Measurements from ENCODE around the gene DYSF.

DYSF gene

DNA sequence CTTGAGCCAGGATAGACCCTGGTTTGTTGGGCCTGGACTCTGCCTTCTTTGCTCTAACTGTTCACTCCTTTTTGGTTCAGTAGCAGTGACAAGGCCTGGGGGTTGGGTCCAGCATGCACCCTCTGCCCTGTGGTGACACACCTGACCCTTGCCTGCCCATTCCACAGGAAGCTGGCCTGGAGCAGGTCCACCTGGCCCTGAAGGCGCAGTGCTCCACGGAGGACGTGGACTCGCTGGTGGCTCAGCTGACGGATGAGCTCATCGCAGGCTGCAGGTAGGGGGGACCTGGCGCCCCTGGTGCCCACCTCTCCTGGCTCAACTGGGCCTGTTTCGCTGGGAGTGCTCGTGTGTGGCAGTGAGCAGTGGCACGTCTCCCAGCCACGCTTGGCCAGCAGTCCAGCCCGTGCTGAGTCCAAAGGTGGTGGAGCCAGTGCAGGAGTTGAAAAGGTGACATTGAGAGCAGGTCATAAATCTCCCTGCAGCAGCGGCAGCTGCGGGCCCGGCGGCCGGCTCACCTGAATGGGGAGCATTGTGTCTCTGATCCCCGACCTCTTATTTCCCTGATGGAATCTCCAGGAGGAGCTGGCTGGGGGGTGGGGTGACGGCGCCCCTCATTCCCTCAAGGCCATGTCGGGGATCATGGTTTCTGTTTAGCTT is 102.6 kb downstream of the DYSF start:
- no peak for DNase-seq

GRCh38 chr2:71556692-71557250 is 103.4 kb downstream of the DYSF start:
- no peak for DNase-seq

DNA sequence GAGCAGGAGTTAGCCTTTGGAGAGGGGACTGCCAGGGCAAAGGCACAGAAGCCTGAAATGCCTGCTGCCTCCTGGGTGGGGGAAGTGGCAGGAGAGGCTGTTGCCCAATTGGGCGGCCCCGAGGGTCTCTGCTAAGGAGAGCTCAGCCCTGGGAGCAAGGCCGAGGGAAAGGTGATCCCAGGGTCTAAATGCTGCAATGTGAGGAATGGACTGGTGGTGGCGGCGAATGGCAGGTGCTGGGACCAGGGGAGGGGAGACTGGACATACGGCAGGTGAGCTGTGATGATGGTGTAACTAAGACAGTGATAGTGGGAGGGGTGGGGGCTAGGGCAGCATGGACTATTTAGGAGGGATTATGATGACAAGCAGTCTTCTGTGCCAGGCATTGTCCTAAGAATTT is 104.0 kb downstream of the DYSF start:
- no peak for DNase-seq

DNA sequence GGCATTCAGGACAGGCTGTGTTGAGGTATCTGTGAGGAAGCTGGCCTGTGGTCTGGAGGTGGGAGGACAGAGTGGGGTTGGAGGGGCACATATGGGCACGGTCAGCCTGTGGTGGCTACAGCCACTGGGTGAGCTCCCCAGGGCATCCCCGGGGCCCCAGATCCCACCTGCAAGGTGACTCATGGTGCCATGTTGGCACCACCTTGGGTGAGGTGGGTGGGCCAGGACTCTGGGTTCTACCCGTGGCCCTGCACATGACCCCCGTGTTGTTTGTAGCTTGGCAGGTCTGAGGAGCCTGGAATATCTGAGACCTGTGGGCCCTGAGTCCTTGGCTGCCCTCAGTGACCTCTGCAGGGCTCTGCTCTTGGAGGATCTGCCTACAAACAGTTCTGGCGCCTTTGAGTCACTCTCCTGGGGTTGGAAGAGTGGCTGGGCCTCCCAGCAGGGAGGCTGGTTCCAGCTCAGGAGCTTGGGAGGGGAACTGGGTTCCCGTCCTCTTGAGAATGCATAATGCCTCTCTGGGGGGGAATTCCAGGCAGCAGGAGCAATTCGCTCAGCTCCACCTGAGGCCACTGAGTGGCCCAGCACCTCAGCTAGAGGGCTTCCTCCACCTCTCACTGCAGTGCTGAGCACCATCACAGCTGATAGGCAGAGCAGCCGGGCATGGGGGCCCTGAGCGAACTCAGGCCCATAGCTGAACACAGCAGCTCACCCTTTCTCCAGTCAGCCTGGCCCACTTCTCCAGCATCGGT is 105.1 kb downstream of the DYSF start:
- DNase-seq: no peak

DNA sequence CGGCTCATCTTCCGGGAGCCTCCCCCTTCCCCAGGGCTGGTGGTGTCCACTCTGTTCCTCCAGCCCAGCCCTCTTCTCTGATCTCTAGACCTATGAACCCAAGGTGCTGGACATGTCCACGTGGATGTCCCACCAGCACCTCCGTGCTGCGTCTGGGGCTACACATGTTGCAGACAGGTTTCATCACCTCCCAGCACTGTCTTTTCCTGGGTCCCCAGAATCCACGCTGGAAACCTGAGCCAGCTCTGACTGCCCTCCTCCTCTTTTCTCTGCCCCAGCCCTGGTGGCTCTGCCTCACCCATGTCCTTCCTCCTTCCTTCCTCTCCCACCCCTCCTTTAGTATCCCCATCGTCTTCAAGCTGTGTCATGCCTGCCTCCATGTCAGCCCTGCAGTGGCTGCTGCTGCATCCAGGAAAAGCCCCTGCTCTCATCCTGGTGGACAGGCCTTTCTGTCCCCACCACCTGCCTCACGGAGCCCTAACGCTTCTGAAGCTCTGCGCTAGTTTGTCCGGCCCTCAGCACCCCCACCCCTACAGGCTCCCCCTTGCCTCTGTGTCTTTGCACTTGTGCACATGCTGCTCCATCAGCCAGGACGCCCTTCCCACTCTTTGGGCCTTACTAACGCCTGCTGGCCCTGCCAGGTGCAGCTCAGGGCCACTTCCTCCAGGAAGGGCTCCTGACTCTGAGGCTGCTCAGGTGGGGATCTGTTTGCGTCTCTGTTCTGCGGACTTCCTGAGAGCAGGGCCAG is 105.9 kb downstream of the DYSF start:
- no peak for DNase-seq

DNA sequence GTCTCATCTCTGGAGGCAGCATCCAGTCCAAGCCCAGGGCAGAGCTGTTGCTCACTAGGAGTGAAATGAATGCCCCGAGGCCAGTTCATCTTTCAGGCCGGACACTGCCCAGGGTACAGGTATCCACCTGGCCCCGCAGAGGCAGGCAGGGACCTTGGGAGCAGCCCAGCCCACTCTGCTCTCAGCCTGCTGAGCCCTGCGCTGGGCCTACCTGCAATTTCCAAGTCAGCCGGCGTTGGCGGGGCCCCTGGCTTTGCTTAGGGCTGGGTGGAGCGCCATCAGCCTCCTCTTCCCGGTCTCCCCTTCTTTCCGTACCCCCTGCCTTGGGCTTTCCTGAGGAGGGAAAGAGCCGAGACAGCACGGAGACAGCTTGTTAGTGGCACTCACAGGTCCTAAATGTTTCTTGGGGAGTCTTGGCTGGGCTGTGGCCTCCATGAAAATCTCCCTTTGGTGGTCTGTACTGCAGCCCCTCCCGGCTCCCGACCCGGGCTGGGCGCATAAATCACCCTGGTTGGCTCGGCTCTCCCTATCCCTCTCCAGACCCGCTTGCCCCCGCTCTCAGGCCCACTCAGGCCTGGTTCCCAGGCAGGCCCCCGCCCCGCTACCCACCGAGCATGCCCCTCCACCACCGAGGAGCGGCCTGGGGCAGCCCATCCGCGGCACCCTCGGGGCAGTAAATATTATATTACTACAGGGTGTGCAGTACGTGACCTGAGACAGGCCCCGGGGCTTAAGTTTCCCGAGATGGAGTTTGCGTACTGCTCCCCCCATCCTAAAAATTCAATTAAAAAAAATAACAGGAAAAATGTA is 106.7 kb downstream of the DYSF start:
- no peak for DNase-seq

GRCh38 chr2:71560638-71561011 is 107.3 kb downstream of the DYSF start:
- no peak for DNase-seq

- no peak for DNase-seq
Observed at GRCh38 chr2:71561441-71562267, 108.3 kb downstream of the DYSF start.

DNA sequence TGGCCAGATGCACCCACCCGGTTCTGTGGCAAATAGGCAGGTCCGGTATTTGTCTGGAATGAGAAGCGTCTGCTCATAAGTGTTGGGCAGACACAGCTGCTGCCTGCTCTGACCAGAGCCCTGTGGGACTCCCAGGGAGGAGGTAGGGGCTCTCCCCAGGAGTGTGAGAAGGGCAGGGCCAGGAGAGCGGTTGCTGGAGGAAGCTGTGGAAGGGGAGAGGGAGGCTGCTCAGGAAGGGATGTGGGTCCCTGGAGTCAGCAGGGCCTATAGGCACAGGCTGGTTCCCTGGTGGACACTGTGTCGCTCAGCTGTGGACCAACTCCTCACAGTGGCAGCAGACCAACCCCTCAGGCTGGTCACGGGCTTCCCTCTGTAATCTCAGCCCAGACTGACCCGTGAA is 109.2 kb downstream of the DYSF start:
- no peak for DNase-seq

DNA sequence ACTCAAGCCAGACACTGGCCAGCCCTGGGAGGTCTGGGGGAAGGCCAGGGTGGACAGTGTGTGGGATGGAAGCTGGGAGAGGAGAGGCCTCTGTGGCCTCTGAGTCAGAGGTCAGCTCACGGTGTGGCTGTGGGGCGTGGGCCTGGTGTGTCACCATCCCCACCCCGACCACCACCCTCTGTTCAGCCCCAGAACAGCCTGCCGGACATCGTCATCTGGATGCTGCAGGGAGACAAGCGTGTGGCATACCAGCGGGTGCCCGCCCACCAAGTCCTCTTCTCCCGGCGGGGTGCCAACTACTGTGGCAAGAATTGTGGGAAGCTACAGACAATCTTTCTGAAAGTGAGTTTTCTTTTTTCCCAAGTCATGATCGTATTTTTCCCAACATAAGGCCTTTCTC is 110.5 kb downstream of the DYSF start:
- DNase-seq: no peak

GRCh38 chr2:71564361-71564760 is 111.0 kb downstream of the DYSF start:
- no peak for DNase-seq

GRCh38 chr2:71564790-71565189 is 111.4 kb downstream of the DYSF start:
- no peak for DNase-seq

DNA sequence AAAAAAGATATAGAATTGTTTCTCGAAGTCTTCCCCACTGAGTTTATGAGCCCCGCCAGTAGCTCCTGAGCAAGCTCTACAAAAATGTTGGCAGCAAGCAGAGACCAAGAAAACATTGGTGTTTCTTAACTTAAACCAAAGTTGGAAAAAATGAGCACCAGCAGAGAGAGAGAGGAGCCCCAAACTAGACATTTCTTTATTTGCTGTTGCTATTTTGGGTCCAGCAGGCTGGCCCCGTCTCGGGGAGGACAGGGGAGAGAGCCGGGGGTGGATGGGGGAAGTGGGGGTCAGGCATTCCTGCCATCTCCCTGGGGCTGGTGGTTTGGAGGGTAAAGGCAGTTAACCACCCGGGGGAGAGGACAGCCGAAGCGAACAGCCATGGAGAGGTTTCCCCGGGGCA is 113.0 kb downstream of the DYSF start:
- no peak for DNase-seq

GRCh38 chr2:71567625-71568024 is 114.3 kb downstream of the DYSF start:
- DNase-seq: no peak

DNA sequence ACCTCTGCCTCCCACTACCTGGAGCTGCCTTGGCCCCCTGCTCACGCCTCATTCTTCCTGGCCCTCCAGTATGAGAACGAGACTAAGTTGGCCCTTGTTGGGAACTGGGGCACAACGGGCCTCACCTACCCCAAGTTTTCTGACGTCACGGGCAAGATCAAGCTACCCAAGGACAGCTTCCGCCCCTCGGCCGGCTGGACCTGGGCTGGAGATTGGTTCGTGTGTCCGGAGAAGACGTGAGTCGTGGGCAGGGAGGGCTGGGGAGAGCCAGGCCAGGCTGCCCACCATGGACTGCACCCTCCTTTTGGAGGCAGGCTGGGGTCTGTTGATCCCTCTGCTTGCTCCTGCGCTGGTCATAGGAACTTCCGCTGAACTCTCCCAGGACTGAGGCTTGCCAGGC is 114.7 kb downstream of the DYSF start:
- DNase-seq: no peak

DNA sequence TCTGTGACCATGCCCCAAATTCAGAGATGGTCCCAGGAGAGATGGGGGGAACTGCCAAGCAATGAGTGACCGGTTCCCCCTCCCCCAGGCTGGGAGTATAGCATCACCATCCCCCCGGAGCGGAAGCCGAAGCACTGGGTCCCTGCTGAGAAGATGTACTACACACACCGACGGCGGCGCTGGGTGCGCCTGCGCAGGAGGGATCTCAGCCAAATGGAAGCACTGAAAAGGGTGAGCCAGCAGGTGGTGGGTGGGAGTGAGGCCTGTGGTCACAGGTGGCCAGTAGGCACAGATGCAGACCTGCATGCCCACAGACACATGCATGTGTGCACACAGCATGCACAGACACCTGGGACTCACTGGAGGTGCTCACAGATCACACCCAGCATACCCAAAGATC is 117.2 kb downstream of the DYSF start:
- no peak for DNase-seq

- DNase-seq: no peak
Observed at GRCh38 chr2:71570951-71571460, 117.6 kb downstream of the DYSF start.

DNA sequence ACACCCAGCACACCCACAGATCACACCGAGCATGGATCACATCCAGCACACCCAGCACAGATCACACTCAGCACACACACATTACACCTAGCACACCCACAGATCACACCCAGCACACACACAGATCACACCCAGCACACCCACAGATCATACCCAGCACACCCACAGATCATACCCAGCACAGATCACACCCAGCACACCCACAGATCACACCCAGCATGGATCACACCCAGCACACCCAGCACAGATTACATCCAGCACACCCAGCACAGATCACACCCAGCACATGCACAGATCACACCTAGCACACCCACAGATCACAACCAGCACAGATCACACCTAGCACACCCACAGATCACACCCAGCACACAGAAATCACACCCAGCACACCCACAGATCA is 118.6 kb downstream of the DYSF start:
- no peak for DNase-seq

- no peak for DNase-seq
Observed at GRCh38 chr2:71575966-71576365, 122.6 kb downstream of the DYSF start.

DNA sequence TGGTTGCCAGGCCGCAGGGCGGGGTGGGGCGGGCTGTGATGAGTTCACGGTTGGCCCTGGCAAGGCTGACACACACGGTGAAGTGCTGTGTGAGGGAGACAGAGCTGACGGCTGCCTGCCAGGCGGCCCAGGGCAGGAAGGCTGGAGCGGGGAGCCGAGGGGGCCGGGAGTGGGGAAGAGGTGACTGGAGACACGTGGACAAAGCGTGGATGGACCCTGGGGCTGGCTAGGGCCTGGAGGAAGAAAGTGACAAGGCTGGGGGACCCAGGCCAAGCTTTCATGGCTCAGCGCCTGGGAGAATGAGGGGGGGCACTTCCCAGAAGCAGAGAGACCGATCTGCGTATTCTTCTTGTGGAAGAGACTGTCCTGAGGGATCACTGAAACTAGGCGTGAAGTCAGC is 123.2 kb downstream of the DYSF start:
- DNase-seq: no peak

DNA sequence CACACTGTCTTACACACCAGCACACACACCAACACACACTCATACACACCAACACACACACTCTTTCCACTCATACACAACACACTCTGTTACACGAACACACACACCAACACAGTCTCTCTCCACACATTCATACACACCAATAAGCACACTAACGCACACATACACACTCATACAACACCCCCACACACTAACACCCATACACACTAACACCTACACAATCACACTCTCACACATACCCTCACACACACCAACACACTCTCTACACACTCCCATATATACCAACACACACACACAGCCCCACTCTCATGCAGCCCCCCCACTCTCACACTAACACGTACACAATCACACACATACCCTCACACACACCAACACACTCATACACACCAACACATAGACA is 123.8 kb downstream of the DYSF start:
- no peak for DNase-seq
